GM23338 (cell line): Measurements from ENCODE around the gene PISD. TPM values are rescaled to one million over a fixed set of nuclear protein-coding genes. Genes with fewer than 3 reads are reported as not detected.
"Not testable (repeated sequence)": the region's sequence is repeated elsewhere in the genome, so short reads cannot be mapped to it uniquely, and the experiment has no call there.

Experiments
- ATAC-seq: fragments of 200-7000 bp; cut with Tn5 transposase; 3 replicates; pipeline ENCODE4 v1.9.1; 2020
- DNase-seq: peaks from one replicate; pipeline ENCODE4 v3.0.0-alpha.2; 2015; ENCODE audit warnings: low spot score
- H2AFZ ChIP-seq: fragments of 200-600 bp; sonication (generic); 2 replicates; pipeline ENCODE4 v1.8.0; 2016; ENCODE audit warnings: antibody characterized with exemption, mild to moderate bottlenecking, moderate library complexity
- H3F3A ChIP-seq: fragments of 200-600 bp; sonication (generic); replicated peaks from 2 replicates; pipeline ENCODE4 v1.8.0; 2017; ENCODE audit warnings: antibody characterized with exemption, mixed run types, low read depth
- H3K27ac ChIP-seq: fragments of 200-600 bp; sonication (generic); 2 replicates; pipeline ENCODE4 v1.6.1; 2016; ENCODE audit warnings: low read depth
- H3K27me3 ChIP-seq: fragments of 200-600 bp; sonication (generic); 2 replicates; pipeline ENCODE4 v1.8.0; 2016; ENCODE audit warnings: mild to moderate bottlenecking, mixed run types, moderate library complexity; ENCODE audit not compliant: insufficient read depth
- H3K36me3 ChIP-seq: fragments of 200-600 bp; sonication (generic); 2 replicates; pipeline ENCODE4 v1.8.0; 2016; ENCODE audit warnings: mild to moderate bottlenecking; ENCODE audit not compliant: insufficient read depth
- H3K4me1 ChIP-seq: fragments of 200-600 bp; sonication (generic); 2 replicates; pipeline ENCODE4 v1.8.0; 2016; ENCODE audit warnings: mild to moderate bottlenecking, moderate library complexity; ENCODE audit not compliant: insufficient read depth
- H3K4me2 ChIP-seq: fragments of 200-600 bp; sonication (generic); 2 replicates; pipeline ENCODE4 v1.7.1; 2017; ENCODE audit warnings: mixed run types
- H3K4me3 ChIP-seq: fragments of 200-600 bp; sonication (generic); 2 replicates; pipeline ENCODE4 v1.6.1; 2016; ENCODE audit warnings: mixed run types
- H3K79me2 ChIP-seq: fragments of 200-600 bp; sonication (generic); replicated peaks from 2 replicates; pipeline ENCODE4 v1.8.0; 2017; ENCODE audit warnings: mild to moderate bottlenecking; ENCODE audit not compliant: insufficient read depth
- H3K9me2 ChIP-seq: fragments of 200-600 bp; sonication (generic); 2 replicates; pipeline ENCODE4 v1.8.0; 2017; ENCODE audit not compliant: insufficient read depth
- H4K20me1 ChIP-seq: fragments of 200-600 bp; sonication (generic); replicated peaks from 2 replicates; pipeline ENCODE4 v1.8.0; 2017; ENCODE audit warnings: mild to moderate bottlenecking; ENCODE audit not compliant: insufficient read depth
- H3K27ac Mint-ChIP-seq: 2 replicates; pipeline ENCODE4 v1.8.0; 2020; ENCODE audit warnings: inconsistent platforms, mild to moderate bottlenecking, moderate library complexity, mixed read lengths
- H3K27me3 Mint-ChIP-seq: 3 replicates; pipeline ENCODE4 v1.8.0; 2022; ENCODE audit warnings: low read depth, mild to moderate bottlenecking, moderate library complexity, mixed read lengths, inconsistent platforms; ENCODE audit not compliant: insufficient read depth, poor library complexity
- H3K36me3 Mint-ChIP-seq: 3 replicates; pipeline ENCODE4 v1.8.0; 2021; ENCODE audit warnings: low read depth, mild to moderate bottlenecking, inconsistent platforms, moderate library complexity, mixed read lengths
- H3K4me1 Mint-ChIP-seq: 3 replicates; pipeline ENCODE4 v1.8.0; 2020; ENCODE audit warnings: mild to moderate bottlenecking, inconsistent platforms, mixed read lengths
- H3K4me3 Mint-ChIP-seq: 3 replicates; pipeline ENCODE4 v1.8.0; 2021; ENCODE audit warnings: moderate library complexity, mild to moderate bottlenecking, inconsistent platforms, mixed read lengths
- H3K9me3 Mint-ChIP-seq: 3 replicates; pipeline ENCODE4 v1.8.0; 2020; ENCODE audit warnings: moderate library complexity, mild to moderate bottlenecking, inconsistent platforms, mixed read lengths
- CREB1 ChIP-seq: fragments of 250-450 bp; sonication (Bioruptor Pico); IDR thresholded peaks from 2 replicates; pipeline ENCODE4 v1.5.0; 2020; ENCODE audit warnings: low read depth, mild to moderate bottlenecking, moderate library complexity
- EZH2 ChIP-seq: fragments of 200-600 bp; sonication (generic); IDR thresholded peaks from one replicate; pipeline ENCODE4 v1.8.0; 2017; ENCODE audit warnings: antibody characterized with exemption, mild to moderate bottlenecking, low read depth; ENCODE audit not compliant: unreplicated experiment
- JUNB ChIP-seq: IDR thresholded peaks from one replicate; pipeline ENCODE4 v1.6.1; 2016; ENCODE audit warnings: antibody characterized with exemption; ENCODE audit not compliant: unreplicated experiment
- NANOG ChIP-seq: IDR thresholded peaks from 2 replicates; pipeline ENCODE4 v1.6.1; 2016; ENCODE audit warnings: antibody characterized with exemption, borderline replicate concordance
- POLR2AphosphoS5 ChIP-seq: IDR thresholded peaks from 2 replicates; pipeline ENCODE4 v1.6.1; 2016; ENCODE audit warnings: antibody characterized with exemption, low read depth
- STAT1 ChIP-seq: IDR thresholded peaks from one replicate; pipeline ENCODE4 v1.6.1; 2016; ENCODE audit warnings: antibody characterized with exemption; ENCODE audit not compliant: unreplicated experiment
- ZNF114 ChIP-seq: fragments of 250-450 bp; sonication (Bioruptor Pico); IDR thresholded peaks from 2 replicates; pipeline ENCODE4 v1.5.0; 2020; ENCODE audit warnings: mild to moderate bottlenecking, moderate library complexity
- polyA plus RNA-seq: library from polyadenylated mRNA; unstranded; fragments of >200 nt; fragmentation: Nextera tagmentation; extraction: Ambion mirVana; gene quantifications from 2 replicates; pipeline ENCODE4 v1.2.1, GENCODE V29; 2016
- total RNA-seq: library from RNA; depleted of rRNA; stranded (reverse); fragments of >200 nt; shearing (Covaris generic); gene quantifications from 2 replicates; pipeline ENCODE4 v1.2.3, GENCODE V29; 2014
- TF ChIP-seq, protein P1 (sequence below): fragments of 250-450 bp; sonication (Bioruptor Pico); IDR thresholded peaks from 2 replicates; pipeline ENCODE4 v1.5.0; 2020; ENCODE audit warnings: mild to moderate bottlenecking, moderate library complexity
- TF ChIP-seq, protein P2 (sequence below): IDR thresholded peaks from 2 replicates; pipeline ENCODE4 v1.6.1; 2016; ENCODE audit warnings: antibody characterized with exemption
- TF ChIP-seq, protein P3 (sequence below), 2 experiments: fragments of 200-600 bp in 1 of 2; sonication (generic) in 1 of 2; conservative IDR thresholded peaks; 2 replicates each; pipeline versions ENCODE4 v1.5.1 to v1.6.1; 2016 to 2017; ENCODE audit warnings: antibody characterized with exemption in 2 of 2, low read depth in 2 of 2, mild to moderate bottlenecking in 2 of 2, moderate library complexity in 1 of 2

Gene PISD
- total and polyA plus RNA-seq, 2 experiments from 2014 or later = 43.1 to 54.5 TPM

DNA sequence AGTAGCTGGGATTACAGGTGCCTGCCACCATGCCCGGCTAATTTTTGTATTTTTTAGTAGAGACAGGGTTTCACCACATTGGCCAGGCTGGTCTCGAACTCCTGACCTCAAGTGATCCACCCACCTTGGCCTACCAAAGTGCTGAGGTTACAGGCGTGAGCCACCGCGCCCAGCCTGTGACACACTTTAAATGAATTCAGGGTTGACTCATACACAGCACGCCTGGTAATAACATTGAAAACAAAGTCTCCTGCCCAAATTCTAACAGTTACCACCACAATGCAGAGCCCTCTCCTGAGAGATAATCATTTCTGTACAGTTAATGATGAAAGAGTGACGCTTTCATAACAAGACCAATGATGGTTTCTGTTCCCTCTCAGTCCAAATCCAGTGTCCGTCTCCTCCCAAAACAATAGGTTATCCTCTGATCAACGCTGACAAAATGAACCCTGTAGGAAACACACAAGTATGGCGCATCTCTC is 1.1 kb downstream of the PISD start:
- H3F3A ChIP-seq, H3K36me3 Mint-ChIP-seq, ATAC-seq, H3K9me3 Mint-ChIP-seq, H3K27ac Mint-ChIP-seq, H3K27ac ChIP-seq, H3K36me3 ChIP-seq, H2AFZ ChIP-seq, DNase-seq, H3K4me1 ChIP-seq, H3K27me3 ChIP-seq, H4K20me1 ChIP-seq, H3K9me2 ChIP-seq: not testable (repeated sequence)
- Mint-ChIP-seq H3K4me1 (peaks cover 10% of the 10 kb centered on the region; the same call in 2 of the 3 replicates), H3K27me3 (peaks cover 15% of the 10 kb centered on the region), H3K4me3 (peak overlapping the region; percentile 98)
- peaks cover 61% of the 10 kb centered on the region for H3K79me2 ChIP-seq
- H3K4me3 ChIP-seq = peak overlapping the region; percentile 98
- H3K4me2 ChIP-seq = peak overlapping the region; percentile 89

DNA sequence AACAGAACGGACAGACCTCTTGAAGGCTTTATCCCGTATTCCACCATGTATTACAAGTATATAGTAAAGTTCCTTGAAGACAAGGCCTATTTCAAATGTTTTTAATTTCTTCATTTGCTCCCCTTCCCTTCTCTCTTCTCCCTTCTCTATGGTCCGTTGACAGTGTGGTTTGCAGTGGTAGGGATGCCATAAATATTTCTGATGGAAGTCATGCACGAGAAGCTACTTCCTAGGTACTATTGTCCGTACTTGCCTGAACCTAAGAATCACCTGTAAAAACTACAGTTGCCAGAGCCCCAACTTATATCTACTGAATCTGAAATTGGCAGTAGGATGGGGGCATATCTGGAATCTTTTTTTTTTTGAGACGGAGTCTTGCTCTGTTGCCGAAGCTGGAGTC is 2.8 kb downstream of the PISD start:
- Histone ChIP-seq H4K20me1 (peaks cover 8% of the 10 kb centered on the region; the same call in 1 of the 2 replicates), H3K27ac (no peak overlapping the region), H3K4me1 (peaks cover 8% of the 10 kb centered on the region; the same call in 1 of the 2 replicates), H2AFZ (no peak overlapping the region), H3K27me3 (no peaks in the 10 kb centered on the region), H3K4me2 (no peak overlapping the region), H3K4me3 (no peak overlapping the region), H3K36me3 (no peaks in the 10 kb centered on the region), H3K79me2 (peaks cover 78% of the 10 kb centered on the region), H3F3A (no peaks in the 10 kb centered on the region), H3K9me2 (no peaks in the 10 kb centered on the region)
- DNase-seq (no peak), ATAC-seq (no peak)
- Mint-ChIP-seq H3K36me3 (no peaks in the 10 kb centered on the region; the same call in 1 of the 3 replicates), H3K4me3 (no peak overlapping the region; the same call in 2 of the 3 replicates), H3K4me1 (peaks cover 10% of the 10 kb centered on the region; the same call in 2 of the 3 replicates), H3K27ac (no peak overlapping the region; the same call in 1 of the 2 replicates), H3K27me3 (peaks cover 7% of the 10 kb centered on the region), H3K9me3 (no peaks in the 10 kb centered on the region)
- no peak for TF ChIP-seq EZH2
- TF ChIP-seq STAT1 = no peak
- TF ChIP-seq, protein P1, sequence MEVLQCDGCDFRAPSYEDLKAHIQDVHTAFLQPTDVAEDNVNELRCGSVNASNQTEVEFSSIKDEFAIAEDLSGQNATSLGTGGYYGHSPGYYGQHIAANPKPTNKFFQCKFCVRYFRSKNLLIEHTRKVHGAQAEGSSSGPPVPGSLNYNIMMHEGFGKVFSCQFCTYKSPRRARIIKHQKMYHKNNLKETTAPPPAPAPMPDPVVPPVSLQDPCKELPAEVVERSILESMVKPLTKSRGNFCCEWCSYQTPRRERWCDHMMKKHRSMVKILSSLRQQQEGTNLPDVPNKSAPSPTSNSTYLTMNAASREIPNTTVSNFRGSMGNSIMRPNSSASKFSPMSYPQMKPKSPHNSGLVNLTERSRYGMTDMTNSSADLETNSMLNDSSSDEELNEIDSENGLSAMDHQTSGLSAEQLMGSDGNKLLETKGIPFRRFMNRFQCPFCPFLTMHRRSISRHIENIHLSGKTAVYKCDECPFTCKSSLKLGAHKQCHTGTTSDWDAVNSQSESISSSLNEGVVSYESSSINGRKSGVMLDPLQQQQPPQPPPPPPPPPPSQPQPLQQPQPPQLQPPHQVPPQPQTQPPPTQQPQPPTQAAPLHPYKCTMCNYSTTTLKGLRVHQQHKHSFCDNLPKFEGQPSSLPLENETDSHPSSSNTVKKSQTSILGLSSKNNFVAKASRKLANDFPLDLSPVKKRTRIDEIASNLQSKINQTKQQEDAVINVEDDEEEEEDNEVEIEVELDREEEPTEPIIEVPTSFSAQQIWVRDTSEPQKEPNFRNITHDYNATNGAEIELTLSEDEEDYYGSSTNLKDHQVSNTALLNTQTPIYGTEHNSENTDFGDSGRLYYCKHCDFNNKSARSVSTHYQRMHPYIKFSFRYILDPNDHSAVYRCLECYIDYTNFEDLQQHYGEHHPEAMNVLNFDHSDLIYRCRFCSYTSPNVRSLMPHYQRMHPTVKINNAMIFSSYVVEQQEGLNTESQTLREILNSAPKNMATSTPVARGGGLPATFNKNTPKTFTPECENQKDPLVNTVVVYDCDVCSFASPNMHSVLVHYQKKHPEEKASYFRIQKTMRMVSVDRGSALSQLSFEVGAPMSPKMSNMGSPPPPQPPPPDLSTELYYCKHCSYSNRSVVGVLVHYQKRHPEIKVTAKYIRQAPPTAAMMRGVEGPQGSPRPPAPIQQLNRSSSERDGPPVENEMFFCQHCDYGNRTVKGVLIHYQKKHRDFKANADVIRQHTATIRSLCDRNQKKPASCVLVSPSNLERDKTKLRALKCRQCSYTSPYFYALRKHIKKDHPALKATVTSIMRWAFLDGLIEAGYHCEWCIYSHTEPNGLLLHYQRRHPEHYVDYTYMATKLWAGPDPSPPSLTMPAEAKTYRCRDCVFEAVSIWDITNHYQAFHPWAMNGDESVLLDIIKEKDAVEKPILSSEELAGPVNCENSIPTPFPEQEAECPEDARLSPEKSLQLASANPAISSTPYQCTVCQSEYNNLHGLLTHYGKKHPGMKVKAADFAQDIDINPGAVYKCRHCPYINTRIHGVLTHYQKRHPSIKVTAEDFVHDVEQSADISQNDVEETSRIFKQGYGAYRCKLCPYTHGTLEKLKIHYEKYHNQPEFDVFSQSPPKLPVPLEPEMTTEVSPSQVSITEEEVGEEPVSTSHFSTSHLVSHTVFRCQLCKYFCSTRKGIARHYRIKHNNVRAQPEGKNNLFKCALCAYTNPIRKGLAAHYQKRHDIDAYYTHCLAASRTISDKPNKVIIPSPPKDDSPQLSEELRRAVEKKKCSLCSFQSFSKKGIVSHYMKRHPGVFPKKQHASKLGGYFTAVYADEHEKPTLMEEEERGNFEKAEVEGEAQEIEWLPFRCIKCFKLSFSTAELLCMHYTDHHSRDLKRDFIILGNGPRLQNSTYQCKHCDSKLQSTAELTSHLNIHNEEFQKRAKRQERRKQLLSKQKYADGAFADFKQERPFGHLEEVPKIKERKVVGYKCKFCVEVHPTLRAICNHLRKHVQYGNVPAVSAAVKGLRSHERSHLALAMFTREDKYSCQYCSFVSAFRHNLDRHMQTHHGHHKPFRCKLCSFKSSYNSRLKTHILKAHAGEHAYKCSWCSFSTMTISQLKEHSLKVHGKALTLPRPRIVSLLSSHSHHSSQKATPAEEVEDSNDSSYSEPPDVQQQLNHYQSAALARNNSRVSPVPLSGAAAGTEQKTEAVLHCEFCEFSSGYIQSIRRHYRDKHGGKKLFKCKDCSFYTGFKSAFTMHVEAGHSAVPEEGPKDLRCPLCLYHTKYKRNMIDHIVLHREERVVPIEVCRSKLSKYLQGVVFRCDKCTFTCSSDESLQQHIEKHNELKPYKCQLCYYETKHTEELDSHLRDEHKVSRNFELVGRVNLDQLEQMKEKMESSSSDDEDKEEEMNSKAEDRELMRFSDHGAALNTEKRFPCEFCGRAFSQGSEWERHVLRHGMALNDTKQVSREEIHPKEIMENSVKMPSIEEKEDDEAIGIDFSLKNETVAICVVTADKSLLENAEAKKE (CRISPR knock-in tag) = no peak
- no peak for TF ChIP-seq JUNB
- no peak for TF ChIP-seq POLR2AphosphoS5
- TF ChIP-seq NANOG = no peak
- TF ChIP-seq ZNF114 (CRISPR knock-in tag) = no peak
- TF ChIP-seq, protein P2, sequence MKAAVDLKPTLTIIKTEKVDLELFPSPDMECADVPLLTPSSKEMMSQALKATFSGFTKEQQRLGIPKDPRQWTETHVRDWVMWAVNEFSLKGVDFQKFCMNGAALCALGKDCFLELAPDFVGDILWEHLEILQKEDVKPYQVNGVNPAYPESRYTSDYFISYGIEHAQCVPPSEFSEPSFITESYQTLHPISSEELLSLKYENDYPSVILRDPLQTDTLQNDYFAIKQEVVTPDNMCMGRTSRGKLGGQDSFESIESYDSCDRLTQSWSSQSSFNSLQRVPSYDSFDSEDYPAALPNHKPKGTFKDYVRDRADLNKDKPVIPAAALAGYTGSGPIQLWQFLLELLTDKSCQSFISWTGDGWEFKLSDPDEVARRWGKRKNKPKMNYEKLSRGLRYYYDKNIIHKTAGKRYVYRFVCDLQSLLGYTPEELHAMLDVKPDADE = no peak
- TF ChIP-seq, protein P3, sequence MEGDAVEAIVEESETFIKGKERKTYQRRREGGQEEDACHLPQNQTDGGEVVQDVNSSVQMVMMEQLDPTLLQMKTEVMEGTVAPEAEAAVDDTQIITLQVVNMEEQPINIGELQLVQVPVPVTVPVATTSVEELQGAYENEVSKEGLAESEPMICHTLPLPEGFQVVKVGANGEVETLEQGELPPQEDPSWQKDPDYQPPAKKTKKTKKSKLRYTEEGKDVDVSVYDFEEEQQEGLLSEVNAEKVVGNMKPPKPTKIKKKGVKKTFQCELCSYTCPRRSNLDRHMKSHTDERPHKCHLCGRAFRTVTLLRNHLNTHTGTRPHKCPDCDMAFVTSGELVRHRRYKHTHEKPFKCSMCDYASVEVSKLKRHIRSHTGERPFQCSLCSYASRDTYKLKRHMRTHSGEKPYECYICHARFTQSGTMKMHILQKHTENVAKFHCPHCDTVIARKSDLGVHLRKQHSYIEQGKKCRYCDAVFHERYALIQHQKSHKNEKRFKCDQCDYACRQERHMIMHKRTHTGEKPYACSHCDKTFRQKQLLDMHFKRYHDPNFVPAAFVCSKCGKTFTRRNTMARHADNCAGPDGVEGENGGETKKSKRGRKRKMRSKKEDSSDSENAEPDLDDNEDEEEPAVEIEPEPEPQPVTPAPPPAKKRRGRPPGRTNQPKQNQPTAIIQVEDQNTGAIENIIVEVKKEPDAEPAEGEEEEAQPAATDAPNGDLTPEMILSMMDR (conservative IDR thresholded peaks at IDR 0.05; ENCODE audit: low read depth in 2 of 2) = no peak
- TF ChIP-seq CREB1 (CRISPR knock-in tag) = no peak
